Measurements from ENCODE around the gene TSC22D2.

Gene TSC22D2

GRCh38 chr3:150408221-150409124 is at the start of gene TSC22D2:
TSC22D2 (plus strand) TSS chr3:150408298; CDS start chr3:150409351, 1,053 bp downstream.
- DNase-seq (ENCODE audit: low read depth in 4 of 4, low spot score in 1 of 4), result peak; percentile 93 to 98 (median 94)

GRCh38 chr3:150359381-150359780 is 48.7 kb upstream of the TSC22D2 start:
- DNase-seq (ENCODE audit: low read depth in 4 of 4, low spot score in 1 of 4), result no peak

- DNase-seq (ENCODE audit: low read depth in 4 of 4, low spot score in 1 of 4), result no peak
These were observed 47.1 kb upstream of the TSC22D2 start for GRCh38 chr3:150360966-150361365.

GRCh38 chr3:150362515-150363302 is 45.4 kb upstream of the TSC22D2 start:
- DNase-seq (ENCODE audit: low read depth in 4 of 4, low spot score in 1 of 4), result no peak

DNA sequence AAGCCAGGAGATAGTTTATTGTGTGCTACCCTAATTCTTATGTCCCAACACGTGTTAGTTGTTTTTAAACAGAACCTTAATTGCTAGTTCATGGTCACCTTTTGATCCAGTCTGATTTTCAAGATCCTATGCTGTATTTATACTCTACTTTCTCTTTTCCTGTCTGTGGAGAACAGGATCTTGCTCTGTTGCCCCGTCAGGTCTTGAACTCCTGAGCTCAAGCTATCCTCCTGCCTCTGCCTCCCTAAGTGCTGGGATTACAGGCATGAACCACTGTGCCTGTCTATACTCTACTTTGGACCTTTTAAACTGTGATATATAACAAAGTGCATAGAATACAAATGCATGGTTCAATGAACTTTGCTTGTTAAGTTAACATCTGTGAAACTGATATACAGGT is 44.7 kb upstream of the TSC22D2 start:
- no peak for DNase-seq (ENCODE audit: low read depth in 4 of 4, low spot score in 1 of 4)

GRCh38 chr3:150365132-150365604 is 42.9 kb upstream of the TSC22D2 start:
- DNase-seq (ENCODE audit: low read depth in 4 of 4, low spot score in 1 of 4), result no peak

- no peak for DNase-seq (ENCODE audit: low read depth in 4 of 4, low spot score in 1 of 4)
These were observed 40.3 kb upstream of the TSC22D2 start for GRCh38 chr3:150367757-150368156.

DNA sequence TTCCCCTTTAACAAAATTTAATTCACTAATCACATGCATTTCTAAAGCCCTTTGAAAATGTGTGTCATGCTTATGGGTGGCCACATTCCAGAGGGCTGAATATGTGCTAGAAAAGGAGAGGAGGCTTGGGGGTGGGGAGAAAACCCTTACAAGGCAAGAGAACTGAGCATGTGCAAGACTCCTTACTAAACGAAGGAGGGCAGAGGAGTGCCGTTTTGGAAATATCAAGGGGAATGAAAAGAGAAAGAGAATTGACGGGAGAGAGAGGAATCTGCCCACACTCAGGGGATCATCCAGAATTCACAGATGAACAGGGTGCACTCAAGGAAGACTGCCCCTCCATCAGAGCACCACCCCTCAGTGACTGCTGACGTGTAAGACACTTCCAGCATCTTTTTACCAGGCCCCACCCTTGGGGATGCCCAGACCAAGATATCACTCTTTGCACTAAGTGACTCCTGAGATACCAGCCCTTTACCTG is 37.9 kb upstream of the TSC22D2 start:
- no peak for DNase-seq (ENCODE audit: low read depth in 4 of 4, low spot score in 1 of 4)

DNA sequence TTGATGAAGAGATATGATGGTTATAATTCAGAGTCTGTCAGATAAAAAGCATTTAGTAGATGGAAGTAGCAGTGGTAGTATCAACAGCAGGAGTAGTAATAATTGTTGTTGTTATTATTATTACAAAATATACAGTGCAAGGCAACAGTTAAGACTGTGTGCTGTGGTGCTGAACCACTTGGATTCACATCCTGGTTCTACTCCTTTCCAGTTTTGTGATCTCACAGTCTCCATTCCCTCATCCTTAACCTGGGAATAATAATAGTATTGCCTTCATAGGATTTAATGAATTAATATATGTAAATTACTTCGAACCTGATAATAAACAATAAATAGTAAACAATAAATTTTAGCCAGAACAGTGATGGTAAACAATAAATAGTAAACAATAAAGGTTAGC is 37.1 kb upstream of the TSC22D2 start:
- no peak for DNase-seq (ENCODE audit: low read depth in 4 of 4, low spot score in 1 of 4)

- DNase-seq (ENCODE audit: low read depth in 4 of 4, low spot score in 1 of 4), result no peak
These were observed 36.3 kb upstream of the TSC22D2 start for GRCh38 chr3:150371741-150372254.

- no peak for DNase-seq (ENCODE audit: low read depth in 4 of 4, low spot score in 1 of 4)
These were observed 35.8 kb upstream of the TSC22D2 start for GRCh38 chr3:150372320-150372719.

- DNase-seq (ENCODE audit: low read depth in 4 of 4, low spot score in 1 of 4), result no peak
These were observed 35.4 kb upstream of the TSC22D2 start for GRCh38 chr3:150372722-150373121.

GRCh38 chr3:150373234-150373875 is 34.7 kb upstream of the TSC22D2 start:
- no peak for DNase-seq (ENCODE audit: low read depth in 4 of 4, low spot score in 1 of 4)

- DNase-seq (ENCODE audit: low read depth in 4 of 4, low spot score in 1 of 4), result no peak
These were observed 33.1 kb upstream of the TSC22D2 start for GRCh38 chr3:150374975-150375374.

GRCh38 chr3:150376001-150376848 is 31.9 kb upstream of the TSC22D2 start:
- no peak for DNase-seq (ENCODE audit: low read depth in 4 of 4, low spot score in 1 of 4)

DNA sequence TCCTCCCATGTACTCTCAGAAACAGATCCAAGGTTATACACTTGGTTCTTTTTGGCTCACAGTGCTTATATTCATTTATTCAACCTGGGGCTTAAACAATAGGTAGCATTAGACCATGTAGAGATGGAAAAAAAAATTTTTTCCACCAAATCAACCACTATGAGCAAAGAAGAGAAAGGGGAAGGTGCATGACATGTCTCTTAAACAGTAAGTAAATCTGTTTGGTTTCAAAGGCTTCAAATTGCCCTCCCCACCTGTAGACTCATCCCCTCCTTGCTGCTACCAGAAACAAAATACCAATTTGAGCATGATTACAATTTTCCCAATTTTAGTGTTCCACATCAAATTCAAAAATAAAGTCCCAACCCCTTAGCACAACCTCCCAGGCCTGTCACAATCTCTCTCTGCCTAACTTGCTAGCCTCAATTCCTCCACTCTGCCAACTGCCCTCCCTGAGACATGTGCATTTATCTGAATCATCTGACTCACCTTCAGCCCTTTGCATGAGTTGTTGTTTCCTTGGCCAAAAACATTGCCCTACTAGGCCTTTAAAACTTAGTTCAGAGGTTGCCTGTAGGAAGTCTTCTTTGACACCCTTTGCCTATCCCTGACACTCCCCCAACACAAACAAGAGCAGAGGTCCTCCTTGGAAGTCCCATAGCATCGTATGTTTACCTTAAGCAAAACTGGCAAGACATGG is 30.3 kb upstream of the TSC22D2 start:
- no peak for DNase-seq (ENCODE audit: low read depth in 4 of 4, low spot score in 1 of 4)

GRCh38 chr3:150378301-150378748 is 29.8 kb upstream of the TSC22D2 start:
- DNase-seq (ENCODE audit: low read depth in 4 of 4, low spot score in 1 of 4), result no peak

GRCh38 chr3:150379469-150379868 is 28.6 kb upstream of the TSC22D2 start:
- DNase-seq (ENCODE audit: low read depth in 4 of 4, low spot score in 1 of 4), result no peak

Measured in stimulated activated CD4-positive, alpha-beta T cell treated with anti-CD3 and anti-CD28 coated beads, Interleukin-1b, Interleukin-23, amount 100 ng/mL, for 24 hours (primary cell).